OCI-M1 (cell line): ENCODE measurements around the gene EPB41L3.

Experiments
- DNase-seq: peaks from one replicate; lab custom pipeline; 2025; lab: John Stamatoyannopoulos, UW

The EPB41L3 gene

GRCh38 chr18:5413447-5413846, 130.3 kb downstream of the EPB41L3 start:
- peak; percentile 8 for DNase-seq

GRCh38 chr18:5410582-5410981, 133.2 kb downstream of the EPB41L3 start:
- DNase-seq, result no peak

GRCh38 chr18:5398269-5398668, 145.5 kb downstream of the EPB41L3 start:
- no peak for DNase-seq

GRCh38 chr18:5397102-5397501, 146.7 kb downstream of the EPB41L3 start:
- DNase-seq, result no peak

- no peak for DNase-seq
Measured at GRCh38 chr18:5395860-5396448, 147.8 kb downstream of the EPB41L3 start.

DNA sequence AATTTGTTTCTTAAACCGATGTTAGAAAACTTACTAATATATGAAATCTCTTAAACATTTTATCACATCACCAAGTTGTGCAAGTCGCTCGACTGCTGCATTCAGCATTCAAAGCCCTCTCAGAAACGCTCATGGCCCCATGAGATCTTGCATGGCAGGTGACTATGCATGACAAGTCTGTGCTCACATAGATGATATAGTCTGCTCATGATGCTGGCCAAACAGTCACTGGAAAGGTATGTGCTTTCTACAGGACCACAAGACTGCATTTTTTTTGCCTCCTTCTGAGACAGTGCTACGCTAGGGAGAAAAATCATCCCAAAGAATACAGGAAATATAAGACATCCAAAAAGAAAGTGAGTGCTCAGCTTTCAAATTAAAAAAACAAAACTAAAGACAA, 150.0 kb downstream of the EPB41L3 start:
- DNase-seq, result no peak

- peak; percentile 33 for DNase-seq
Measured at GRCh38 chr18:5391409-5391808, 152.4 kb downstream of the EPB41L3 start.

- DNase-seq, result no peak
Measured at GRCh38 chr18:5389356-5389755, 154.4 kb downstream of the EPB41L3 start.

DNA sequence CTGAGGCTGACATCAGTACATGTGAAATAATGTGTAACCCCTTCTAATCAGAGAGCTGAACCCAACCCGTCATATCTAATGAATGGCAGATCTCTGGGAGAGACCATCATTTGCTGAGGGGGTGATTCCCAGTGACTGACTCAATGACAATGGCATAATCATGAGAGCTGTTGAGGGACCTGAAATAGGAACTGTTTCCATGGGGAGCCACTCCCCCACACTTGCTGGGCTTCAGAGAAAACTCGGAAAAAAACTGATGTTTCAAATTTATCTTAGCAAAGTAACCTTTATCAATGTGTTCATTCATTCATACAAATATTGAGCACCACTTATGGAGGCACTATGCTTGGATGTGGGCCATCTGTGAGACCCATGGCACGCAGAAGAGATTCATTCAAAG, 154.9 kb downstream of the EPB41L3 start:
- peak; percentile 19 for DNase-seq

GRCh38 chr18:5380586-5380985, 163.2 kb downstream of the EPB41L3 start:
- DNase-seq, result no peak

DNA sequence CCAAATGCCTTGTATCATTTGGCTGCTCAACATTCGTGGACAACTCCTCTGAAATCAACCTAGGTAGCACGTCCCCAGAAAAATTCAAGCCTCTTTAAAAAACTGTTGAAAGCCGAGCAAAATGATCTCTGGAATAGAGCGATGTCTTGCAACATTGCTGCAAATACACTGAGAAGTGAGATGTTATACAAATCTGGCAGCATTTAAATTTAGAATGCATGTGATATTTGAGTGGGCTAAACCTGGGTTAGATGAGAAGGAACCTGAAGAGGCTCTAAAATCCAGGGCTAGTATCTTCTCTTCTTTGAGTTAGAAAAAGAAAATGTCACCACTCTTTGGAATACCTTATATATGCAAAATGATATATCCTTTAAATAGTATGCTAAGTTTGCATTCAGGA, 166.8 kb downstream of the EPB41L3 start:
- no peak for DNase-seq

- DNase-seq, result no peak
Measured at GRCh38 chr18:5370332-5370731, 173.5 kb downstream of the EPB41L3 start.

DNA sequence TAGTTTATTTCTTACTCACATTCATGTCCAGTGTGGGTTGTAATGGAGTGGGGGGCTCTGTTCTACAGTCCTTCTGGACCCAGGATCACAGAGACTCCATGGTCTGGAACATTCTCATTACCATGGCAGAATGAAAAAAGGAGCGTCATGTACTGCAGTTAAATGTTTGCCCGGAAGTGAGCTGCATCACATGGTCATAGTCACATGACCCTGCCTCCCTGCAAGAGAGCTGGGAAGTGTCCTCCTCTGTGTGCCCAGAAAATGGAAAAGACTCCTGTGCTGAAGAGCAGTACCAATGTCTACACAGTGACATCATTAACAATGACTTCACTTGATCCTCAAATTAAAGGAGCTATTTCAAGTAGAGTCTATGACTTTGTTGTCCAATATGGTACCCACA, 174.3 kb downstream of the EPB41L3 start:
- no peak for DNase-seq

DNA sequence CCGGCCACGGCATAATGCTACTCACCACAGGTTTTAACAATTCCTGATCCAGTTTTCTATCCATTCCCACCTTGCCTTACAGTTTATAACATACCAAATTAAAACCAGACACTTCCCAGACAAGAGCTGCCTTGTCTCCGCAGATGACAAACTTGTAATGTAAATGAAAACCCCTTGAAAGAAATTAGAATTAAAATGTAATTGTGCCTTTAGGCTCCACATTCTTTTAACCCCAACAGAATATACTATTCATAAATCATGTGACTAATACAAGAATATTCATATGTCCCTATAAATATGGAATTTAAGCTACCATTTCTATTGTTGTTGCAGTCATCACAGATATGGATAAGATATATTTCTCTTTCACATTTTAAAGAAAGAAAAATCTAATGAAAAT, 178.4 kb downstream of the EPB41L3 start:
- no peak for DNase-seq

- no peak for DNase-seq
Measured at GRCh38 chr18:5350636-5351035, 193.2 kb downstream of the EPB41L3 start.
